Suppressor macrophage treated with lipopolysaccharide for 4 hours (primary cell): ENCODE results near the gene TMEM252.

Source experiments
- DNase-seq: peaks from one replicate; pipeline ENCODE4 v3.0.0-alpha.2; 2020

Gene TMEM252

DNA sequence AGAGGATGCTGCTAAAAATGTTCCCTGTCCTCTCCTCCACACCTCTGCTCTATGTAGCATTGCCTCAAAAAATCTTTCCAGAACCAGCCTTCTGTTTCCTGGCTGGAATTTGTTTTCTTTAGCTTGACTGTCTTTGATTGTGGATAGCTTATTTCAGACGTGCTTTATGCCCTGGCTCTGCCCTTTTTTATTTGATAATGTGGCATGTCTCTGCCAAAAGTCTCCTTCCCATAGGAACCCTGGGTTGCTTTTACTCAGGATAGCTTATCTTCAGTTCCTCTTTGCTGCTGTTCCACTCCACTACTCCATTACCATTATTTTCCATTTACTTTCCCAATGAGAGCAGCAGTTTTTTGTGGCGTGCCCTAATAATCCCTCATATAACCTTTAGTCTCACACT is 885 bp upstream of the TMEM252 start:
- no peak for DNase-seq

DNA sequence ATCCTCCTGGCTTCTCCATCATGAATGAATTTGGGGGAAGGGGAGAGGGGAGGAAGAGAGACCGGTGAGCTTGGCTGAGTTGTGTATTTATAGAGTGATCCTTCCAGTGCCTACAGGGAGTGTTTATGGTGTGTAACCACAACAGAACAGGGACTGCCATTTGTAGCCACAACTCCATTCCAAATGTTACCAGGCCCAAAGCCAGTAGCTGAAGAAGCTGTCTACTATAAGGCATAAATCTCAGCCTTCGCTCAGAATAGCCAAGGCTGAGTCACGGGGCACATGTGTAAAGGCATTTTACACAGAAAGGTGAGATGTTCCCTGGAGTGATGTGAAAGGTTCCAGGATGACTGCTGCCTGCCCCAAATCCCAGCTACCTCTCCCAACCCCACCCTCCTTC is 2.5 kb downstream of the TMEM252 start:
- DNase-seq = no peak

DNA sequence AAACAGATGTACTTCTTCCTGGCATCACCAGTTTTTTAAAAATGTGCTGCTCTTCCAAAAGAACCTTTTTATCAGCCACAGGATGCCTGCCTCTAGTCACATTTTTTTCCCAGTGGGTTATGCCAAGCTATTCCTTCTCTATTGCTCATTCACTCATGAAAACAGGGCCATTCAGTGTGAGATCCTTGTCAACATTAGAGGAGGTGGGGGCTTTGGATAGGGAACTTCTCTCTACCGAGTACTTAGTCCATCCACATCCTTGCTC is 3.1 kb downstream of the TMEM252 start:
- no peak for DNase-seq

DNA sequence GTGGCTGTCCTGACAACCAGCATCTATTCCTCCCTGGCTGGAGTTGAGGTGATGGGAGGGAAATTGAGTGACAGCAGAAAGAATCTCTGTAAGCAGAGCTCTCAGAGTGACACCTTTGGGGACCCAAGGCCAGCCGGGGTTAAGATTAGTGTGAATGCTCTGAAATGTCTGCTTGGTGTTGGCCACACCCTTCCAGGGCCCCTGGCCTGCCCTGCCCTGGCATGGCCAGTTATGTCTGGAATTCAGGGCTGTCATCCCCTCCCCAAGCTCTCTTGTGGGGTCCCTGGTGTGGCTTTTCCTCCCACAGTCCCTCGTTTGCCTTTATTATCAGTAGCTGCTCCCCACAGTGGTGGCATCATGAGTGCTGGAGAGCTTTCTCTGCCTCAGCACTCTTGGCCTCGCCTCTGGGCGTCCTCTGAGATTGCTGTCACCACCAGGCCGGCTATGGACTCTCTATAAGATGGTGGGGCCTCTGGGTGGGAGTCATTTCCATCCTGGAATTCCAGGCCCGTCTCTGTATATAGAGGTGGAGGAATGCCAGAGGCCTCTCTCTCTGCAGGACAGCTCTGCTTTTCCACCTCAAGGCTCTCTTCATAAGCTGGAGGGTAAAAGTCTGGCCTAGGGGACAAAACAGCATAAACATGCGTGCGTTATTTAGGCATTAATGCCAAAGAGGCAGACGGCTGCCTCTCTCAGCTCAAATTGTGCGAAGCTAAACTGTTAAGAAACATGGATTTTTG is 3.6 kb downstream of the TMEM252 start:
- no peak for DNase-seq

GRCh38 chr9:68533678-68534077 is 7.0 kb downstream of the TMEM252 start:
- DNase-seq = no peak

DNA sequence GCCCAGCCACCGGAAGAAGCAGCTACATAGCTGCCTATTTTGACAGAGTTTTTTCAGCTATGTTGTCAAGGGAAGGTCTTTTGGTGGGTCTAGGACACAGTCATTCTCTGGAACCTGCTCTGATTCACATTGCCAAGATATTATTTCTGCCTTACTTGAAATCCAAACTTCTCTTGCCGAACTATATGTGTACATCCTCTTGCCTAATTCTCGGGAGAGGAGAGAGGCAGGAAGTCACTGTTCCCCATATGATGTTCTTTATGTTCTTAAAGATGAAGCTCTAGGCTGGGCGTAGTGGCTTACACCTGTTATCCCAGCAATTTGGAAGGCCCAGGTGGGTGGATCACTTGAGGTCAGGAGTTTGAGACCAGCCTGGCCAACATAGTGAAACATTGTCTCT is 8.6 kb downstream of the TMEM252 start:
- DNase-seq = peak; percentile 37

DNA sequence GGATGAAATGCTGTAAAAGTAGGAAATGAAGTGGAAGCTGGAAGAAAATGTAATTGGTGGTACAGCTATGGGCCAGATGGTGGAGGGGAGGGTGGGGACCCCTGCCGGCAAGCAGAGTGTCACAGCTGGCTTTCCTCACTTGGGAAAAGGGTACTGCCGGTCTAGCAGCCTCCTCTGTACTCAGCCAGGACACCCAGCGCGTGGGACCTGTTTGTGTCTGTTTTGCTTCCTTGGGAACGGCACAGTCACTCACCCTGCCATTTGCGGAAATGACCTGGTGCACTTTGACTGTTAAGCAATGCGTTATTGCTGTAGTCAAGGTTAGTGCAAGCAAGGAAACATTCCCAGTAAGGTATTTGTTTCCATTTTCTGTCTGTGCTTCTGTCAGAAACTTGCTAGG is 10.1 kb downstream of the TMEM252 start:
- DNase-seq = no peak

- DNase-seq = no peak
Observed at GRCh38 chr9:68523367-68523936, 17.2 kb downstream of the TMEM252 start.

- no peak for DNase-seq
Observed at GRCh38 chr9:68522954-68523353, 17.7 kb downstream of the TMEM252 start.

GRCh38 chr9:68522131-68522530 is 18.6 kb downstream of the TMEM252 start:
- peak; percentile 72 for DNase-seq

DNA sequence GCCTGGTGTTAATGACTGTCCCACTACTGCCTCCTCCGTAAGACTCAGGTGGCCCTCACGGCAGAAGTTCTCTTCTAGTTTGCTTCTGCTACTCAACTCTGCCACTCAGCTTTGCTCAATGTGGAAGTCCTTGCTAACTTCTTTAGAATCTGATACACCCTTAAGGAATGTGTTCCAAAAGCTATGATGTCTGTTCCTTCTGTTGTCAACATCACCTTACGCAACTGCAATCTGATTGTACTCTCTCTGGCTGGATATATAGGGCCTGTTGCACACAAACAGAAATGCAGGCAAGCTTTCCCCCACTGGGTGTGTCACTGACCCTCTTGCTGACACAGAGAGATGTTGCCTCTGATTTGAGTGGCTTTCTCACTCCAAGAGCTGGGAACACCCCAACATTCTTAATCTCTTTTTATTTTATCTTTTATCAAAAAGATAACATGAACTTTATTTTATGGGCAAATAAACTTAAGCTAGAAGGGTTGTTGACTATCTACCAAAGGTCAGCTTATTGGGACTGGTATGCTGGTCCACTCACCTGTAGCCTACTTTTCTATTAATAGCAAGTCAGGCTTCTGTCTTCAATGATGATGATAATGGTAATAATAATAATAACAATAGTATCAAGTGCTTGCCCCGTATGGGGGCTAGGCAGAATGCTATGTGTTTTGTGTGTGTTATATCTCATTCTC is 25.2 kb downstream of the TMEM252 start:
- no peak for DNase-seq

GRCh38 chr9:68513981-68514380 is 26.7 kb downstream of the TMEM252 start:
- DNase-seq = no peak

DNA sequence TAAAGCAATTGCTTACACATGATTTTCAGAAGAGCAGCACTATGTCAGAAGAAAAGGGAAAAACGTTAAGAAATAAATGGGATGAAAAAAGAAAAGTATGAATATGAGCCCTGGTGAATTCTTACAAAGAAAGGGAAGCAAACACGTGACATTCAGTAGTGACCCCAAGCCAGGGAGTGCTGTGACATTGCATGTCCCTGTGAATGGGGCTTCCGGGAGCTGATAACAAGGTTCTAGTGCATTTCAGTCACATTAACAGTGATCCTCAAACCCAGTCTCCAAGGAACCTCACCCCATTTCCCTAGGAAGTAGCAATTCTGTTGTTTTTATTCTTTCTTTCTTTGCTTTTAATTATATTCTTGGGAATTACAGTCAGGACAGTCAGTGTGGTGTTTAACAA is 27.3 kb downstream of the TMEM252 start:
- no peak for DNase-seq

DNA sequence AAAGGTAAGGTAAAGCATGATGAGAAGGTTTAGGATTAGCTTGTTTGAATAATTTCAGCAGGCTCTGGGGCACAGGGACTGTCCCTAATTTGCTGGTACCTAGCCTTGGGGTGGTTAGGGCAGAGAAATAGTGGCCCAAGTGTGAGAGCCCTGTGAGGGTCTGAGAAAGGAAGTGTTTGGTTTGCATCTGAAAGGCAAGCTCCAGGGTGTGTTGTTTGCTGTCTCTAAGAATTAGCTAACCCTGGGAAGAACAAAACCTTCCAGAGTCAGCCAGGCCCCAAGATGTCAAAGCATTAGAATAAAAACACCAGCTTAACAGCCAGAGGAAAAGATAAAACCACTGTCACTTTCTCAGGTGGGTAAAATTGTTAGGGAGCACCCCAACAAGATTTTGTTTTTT is 31.0 kb downstream of the TMEM252 start:
- no peak for DNase-seq

DNA sequence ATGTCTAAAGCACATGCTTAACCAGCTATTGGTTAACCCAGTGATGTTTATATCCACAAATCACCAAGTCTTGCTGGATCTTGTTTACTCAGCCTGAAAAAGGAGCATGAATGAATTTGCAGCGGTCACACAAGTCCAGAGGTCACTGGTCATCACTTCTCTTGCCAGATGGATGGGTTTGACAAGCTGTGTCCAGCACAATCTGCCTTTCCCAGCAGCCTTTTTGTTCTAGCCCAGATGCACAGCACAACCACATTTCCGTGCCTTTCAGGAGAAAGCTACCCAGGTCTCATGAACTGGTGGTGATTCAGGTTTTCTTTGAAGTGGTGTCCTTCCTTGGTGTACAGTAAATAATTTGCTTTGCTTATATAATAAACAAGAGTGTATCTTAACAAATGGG is 32.1 kb downstream of the TMEM252 start:
- DNase-seq = no peak

DNA sequence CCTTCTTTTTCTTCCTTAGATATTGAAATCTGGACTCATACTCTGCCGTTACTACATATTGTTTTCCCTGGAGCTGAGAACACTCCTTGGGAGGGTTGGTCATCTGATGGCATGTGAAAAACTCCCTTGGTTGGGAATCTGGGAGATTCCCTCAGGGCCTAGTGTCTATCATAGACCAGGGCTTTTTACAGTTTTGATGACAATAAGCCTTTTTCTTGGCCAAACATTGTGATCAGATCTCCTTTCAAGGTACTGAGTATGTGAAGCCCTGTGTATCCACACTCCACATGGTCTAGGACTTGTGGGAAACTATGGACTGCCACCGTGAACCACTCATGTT is 32.9 kb downstream of the TMEM252 start:
- no peak for DNase-seq

- peak; percentile 24 for DNase-seq
Observed at GRCh38 chr9:68507130-68507805, 33.4 kb downstream of the TMEM252 start.

- DNase-seq = peak; percentile 54
Observed at GRCh38 chr9:68506551-68506950, 34.1 kb downstream of the TMEM252 start.

DNA sequence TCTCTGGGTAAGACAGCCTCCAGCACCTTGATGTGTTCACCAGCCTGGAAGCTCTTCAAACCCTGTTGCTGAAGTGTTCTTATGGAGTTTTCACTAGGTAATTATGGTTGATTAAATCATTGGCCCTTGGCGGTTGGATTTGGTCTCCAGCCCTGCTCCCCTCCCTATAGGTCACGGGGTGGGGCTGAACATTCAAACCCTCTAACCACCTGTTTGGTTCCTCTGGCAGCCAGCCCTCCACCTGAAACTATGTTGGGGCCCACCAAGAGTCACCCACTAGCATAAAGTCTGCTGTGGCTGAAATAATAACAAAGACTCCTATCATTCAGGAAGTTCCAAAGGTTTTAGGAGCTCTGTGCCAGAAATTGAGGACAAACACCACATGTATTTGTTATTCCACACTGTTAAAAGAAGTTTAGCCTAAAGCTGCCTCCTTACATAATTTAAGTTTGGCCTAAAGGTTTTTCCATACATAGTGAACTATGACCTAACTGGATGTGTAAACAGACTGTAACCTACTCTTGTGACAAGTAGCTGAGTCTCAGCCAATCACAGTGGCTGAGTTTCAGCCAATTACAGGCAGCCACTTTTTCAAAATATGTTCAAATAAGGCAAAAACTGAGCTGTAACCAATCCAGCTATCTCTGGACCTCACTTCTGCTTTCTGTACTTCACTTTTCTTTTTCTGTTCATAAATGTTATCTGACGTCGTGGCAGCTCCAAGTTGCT is 34.8 kb downstream of the TMEM252 start:
- peak; percentile 62 for DNase-seq

GRCh38 chr9:68502279-68502678 is 38.4 kb downstream of the TMEM252 start:
- DNase-seq = no peak

- DNase-seq = peak; percentile 38
Observed at GRCh38 chr9:68500457-68501381, 40.0 kb downstream of the TMEM252 start.

- no peak for DNase-seq
Observed at GRCh38 chr9:68498816-68499215, 41.9 kb downstream of the TMEM252 start.
